Parathyroid adenoma (tissue), 2 donors: ENCODE results near the gene ZBTB3.

ENCODE experiments used
- H2AFZ ChIP-seq: fragments of 300-600 bp; sonication (generic); one replicate; pipeline ENCODE4 v1.7.0; 2017; ENCODE audit warnings: antibody characterized with exemption, mild to moderate bottlenecking
- H3K27ac ChIP-seq: fragments of 300-600 bp; sonication (generic); one replicate; pipeline ENCODE4 v1.7.0; 2017
- H3K27me3 ChIP-seq: fragments of 300-600 bp; sonication (generic); one replicate; pipeline ENCODE4 v1.7.0; 2017; ENCODE audit warnings: low read length; ENCODE audit not compliant: control insufficient read depth, insufficient read depth
- H3K36me3 ChIP-seq: fragments of 300-600 bp; sonication (generic); one replicate; pipeline ENCODE4 v1.7.0; 2017; ENCODE audit warnings: low read length; ENCODE audit not compliant: control insufficient read depth, insufficient read depth
- H3K4me1 ChIP-seq: fragments of 300-600 bp; sonication (generic); one replicate; pipeline ENCODE4 v1.7.0; 2017; ENCODE audit warnings: control low read depth
- H3K4me2 ChIP-seq: fragments of 300-600 bp; sonication (generic); one replicate; pipeline ENCODE4 v1.7.0; 2017; ENCODE audit warnings: low read length
- H3K4me3 ChIP-seq: fragments of 300-600 bp; sonication (generic); one replicate; pipeline ENCODE4 v1.7.0; 2017; ENCODE audit warnings: low read depth, low read length
- H3K79me2 ChIP-seq: fragments of 300-600 bp; sonication (generic); one replicate; pipeline ENCODE4 v1.7.0; 2017; ENCODE audit warnings: control low read depth
- H3K9ac ChIP-seq: fragments of 300-600 bp; sonication (generic); one replicate; pipeline ENCODE4 v1.7.0; 2017; ENCODE audit warnings: mild to moderate bottlenecking
- H3K9me3 ChIP-seq: fragments of 300-600 bp; sonication (generic); one replicate; pipeline ENCODE4 v1.7.0; 2017; ENCODE audit warnings: low read length; ENCODE audit not compliant: control insufficient read depth
- CTCF ChIP-seq: fragments of 300-600 bp; sonication (generic); IDR thresholded peaks from one replicate; pipeline ENCODE4 v1.7.0; 2017; ENCODE audit warnings: antibody characterized with exemption, mild to moderate bottlenecking
- donor health status: primary hyperparathyroidism.

The ZBTB3 gene

GRCh38 chr11:62788991-62789390 lies 35.0 kb upstream of the ZBTB3 start:
- no peak overlapping the region for H2AFZ ChIP-seq
- H3K9ac ChIP-seq, result no peak overlapping the region
- H3K4me3 ChIP-seq, result no peak overlapping the region
- peaks cover 2% of the 10 kb centered on the region for H3K79me2 ChIP-seq
- no peak overlapping the region for H3K4me2 ChIP-seq
- H3K27ac ChIP-seq, result no peak overlapping the region
- no peaks in the 10 kb centered on the region for H3K9me3 ChIP-seq
- no peaks in the 10 kb centered on the region for H3K27me3 ChIP-seq
- peaks cover 5% of the 10 kb centered on the region for H3K4me1 ChIP-seq
- no peaks in the 10 kb centered on the region for H3K36me3 ChIP-seq
- no peak for TF ChIP-seq CTCF

GRCh38 chr11:62787005-62787759 lies 33.2 kb upstream of the ZBTB3 start, which contains the start of gene TMEM179B:
Gene TMEM179B (plus strand): TSS chr11:62787402. CDS start chr11:62787432, 30 bp downstream.
- H3K9me3 ChIP-seq, result no peaks in the 10 kb centered on the region
- peak within 1 kb of the TSS; percentile 79 for H3K4me2 ChIP-seq
- peaks cover 2% of the 10 kb centered on the region for H3K79me2 ChIP-seq
- H3K9ac ChIP-seq, result peak within 1 kb of the TSS; percentile 43
- H2AFZ ChIP-seq, result peak within 1 kb of the TSS; percentile 74
- H3K27me3 ChIP-seq, result no peaks in the 10 kb centered on the region
- H3K36me3 ChIP-seq, result no peaks in the 10 kb centered on the region
- H3K4me3 ChIP-seq, result peak within 1 kb of the TSS; percentile 70
- peaks cover 5% of the 10 kb centered on the region for H3K4me1 ChIP-seq
- TF ChIP-seq CTCF, result peak; percentile 37
- H3K27ac ChIP-seq, result peak within 1 kb of the TSS; percentile 84

- Histone ChIP-seq H3K27me3 (no peaks in the 10 kb centered on the region), H3K9me3 (no peaks in the 10 kb centered on the region), H3K9ac (no peak overlapping the region), H3K4me2 (peak overlapping the region; percentile 79), H3K79me2 (peaks cover 1% of the 10 kb centered on the region), H3K4me3 (peak overlapping the region; percentile 70), H3K27ac (peak overlapping the region; percentile 84), H3K36me3 (no peaks in the 10 kb centered on the region), H3K4me1 (peaks cover 3% of the 10 kb centered on the region), H2AFZ (peak overlapping the region; percentile 74)
- TF ChIP-seq CTCF, result peak; percentile 89
Measured at GRCh38 chr11:62786318-62787004, 32.5 kb upstream of the ZBTB3 start.

- no peaks in the 10 kb centered on the region for H3K27me3 ChIP-seq
- H3K27ac ChIP-seq, result no peak overlapping the region
- no peaks in the 10 kb centered on the region for H3K9me3 ChIP-seq
- H3K79me2 ChIP-seq, result no peaks in the 10 kb centered on the region
- no peak overlapping the region for H3K4me3 ChIP-seq
- H2AFZ ChIP-seq, result no peak overlapping the region
- H3K36me3 ChIP-seq, result no peaks in the 10 kb centered on the region
- no peak overlapping the region for H3K4me2 ChIP-seq
- peaks cover 3% of the 10 kb centered on the region for H3K4me1 ChIP-seq
- TF ChIP-seq CTCF, result no peak
- no peak overlapping the region for H3K9ac ChIP-seq
Measured at GRCh38 chr11:62782753-62783152, 28.8 kb upstream of the ZBTB3 start.
